ENCODE results near the gene VSIR.

Gene VSIR

GRCh38 chr10:71782221-71782916, 9.0 kb upstream of the VSIR start:
- no peak for DNase-seq

GRCh38 chr10:71780719-71781118, 7.4 kb upstream of the VSIR start:
- no peak for DNase-seq

- DNase-seq, result no peak
Observed at GRCh38 chr10:71780156-71780555, 6.8 kb upstream of the VSIR start.

DNA sequence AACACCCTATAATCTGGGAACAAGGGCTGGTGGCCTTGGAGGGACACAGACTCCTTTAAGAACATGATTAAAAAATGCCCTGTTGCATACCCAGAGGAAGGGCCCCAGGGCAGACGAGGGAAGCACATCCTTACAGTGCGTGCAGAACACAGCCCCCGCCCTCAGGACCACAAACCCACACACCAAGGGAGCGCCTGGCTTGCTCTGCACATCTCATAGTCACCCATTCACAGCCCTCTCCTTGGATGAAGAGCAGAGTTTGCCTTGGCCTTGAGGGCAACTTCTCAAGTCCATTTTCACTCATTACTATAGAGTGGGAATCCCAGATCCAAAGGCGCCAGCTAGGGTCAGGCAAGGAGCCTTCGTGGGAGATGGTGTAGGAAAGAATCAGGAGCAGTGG, 6.3 kb upstream of the VSIR start:
- no peak for DNase-seq

DNA sequence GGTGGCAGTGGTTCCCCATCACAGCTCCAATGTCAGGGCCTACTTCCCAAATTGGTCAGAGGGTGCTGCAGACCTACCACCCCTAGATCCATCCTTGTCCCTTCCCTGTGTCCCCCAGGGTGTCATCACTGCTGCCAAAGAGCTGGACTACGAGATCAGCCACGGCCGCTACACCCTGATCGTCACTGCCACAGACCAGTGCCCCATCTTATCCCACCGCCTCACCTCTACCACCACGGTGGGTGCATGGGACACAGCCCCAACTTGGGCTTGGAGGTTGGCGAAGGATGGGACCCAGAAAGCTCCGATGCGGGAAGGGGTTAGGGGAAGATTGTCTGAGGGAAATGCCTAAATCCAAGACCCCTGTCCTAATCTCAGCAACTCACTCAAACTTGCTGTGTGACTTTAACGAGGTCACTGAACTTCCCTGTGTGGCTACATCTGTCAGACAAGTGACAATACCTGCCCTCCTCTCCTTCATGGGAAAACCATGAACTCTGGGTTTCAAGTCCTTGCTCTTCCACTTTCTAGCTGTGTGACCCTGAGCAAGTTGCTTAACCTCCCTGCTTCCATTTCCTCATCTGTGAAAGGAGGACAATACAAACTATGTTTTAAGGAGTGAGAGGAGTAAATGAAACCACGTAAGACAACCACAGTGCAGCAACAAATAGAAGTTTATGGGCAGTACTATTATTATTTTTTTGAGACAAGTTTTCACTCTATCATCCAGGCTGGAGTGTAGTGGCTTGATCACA, 4.9 kb upstream of the VSIR start:
- no peak for DNase-seq

DNA sequence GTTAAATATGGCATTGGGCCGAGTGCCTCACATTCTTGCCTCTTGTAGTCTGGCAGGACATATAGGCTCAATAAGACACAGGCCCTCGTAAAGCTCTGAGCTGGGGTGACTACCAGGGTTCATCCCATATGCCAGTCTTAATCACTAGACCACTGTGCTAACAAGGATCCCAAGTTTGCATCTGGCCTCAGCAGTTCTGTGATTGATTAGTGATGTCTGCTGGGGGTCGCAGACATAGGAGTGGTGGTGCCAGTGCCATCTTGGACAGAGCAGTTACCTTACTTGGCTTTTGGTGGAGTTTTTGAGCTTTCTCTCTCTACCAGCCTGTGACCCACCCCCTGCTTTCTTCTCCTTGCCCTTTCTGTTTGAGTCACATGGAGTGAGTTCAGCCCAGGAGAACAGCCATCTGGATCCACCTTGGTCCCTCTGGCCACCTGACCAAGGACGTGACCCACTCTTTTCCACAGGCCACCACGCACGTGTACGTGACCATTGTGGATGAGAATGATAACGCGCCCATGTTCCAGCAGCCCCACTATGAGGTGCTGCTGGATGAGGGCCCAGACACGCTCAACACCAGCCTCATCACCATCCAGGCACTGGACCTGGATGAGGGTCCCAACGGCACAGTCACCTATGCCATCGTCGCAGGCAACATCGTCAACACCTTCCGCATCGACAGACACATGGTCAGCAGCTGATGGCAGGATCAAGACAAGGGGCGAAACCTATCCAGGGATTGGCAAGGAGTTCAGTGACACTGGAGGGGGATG, 4.1 kb upstream of the VSIR start:
- DNase-seq, result no peak

GRCh38 chr10:71776481-71776925, 3.2 kb upstream of the VSIR start:
- no peak for DNase-seq

DNA sequence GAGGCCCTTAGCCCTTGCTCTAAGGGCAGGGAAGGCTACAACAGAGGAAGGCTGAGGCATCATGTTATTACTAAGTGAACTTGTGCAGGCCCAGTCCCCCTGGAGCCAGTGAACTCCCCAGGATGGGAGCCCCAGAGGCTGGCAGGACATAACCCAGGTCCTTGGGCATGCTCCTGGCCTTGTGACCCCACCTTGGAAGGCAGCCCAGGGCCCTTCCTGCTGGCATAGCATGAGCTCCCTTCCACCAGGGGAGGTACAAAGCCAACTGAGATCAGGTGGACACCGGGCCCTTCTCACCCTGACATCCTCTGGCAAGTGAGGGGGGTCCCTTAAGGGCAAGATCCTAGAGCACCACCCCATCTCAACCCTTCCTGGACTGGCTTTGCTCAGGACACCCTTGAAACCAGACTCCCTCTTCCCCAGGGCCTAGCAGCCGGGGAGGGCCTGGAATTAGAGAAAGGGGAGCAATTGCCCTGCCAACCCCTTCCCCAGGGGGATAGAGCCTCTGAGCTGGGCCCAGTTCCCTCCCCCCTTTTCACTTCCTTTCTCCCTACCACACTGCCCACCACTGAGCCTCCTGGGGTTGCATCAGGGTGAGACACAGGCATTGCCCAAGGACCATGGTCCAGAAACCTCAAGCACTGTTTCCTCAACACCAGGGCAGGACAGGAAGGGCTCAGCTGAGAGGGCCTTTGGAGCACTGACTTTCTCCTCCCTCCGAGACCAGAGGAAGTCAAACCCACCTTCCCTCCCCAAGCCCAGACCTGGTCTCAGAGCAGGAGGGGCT, 1.8 kb upstream of the VSIR start:
- DNase-seq, result no peak

- no peak for DNase-seq
Observed at GRCh38 chr10:71772832-71773220, 494 bp downstream of the VSIR start.

DNA sequence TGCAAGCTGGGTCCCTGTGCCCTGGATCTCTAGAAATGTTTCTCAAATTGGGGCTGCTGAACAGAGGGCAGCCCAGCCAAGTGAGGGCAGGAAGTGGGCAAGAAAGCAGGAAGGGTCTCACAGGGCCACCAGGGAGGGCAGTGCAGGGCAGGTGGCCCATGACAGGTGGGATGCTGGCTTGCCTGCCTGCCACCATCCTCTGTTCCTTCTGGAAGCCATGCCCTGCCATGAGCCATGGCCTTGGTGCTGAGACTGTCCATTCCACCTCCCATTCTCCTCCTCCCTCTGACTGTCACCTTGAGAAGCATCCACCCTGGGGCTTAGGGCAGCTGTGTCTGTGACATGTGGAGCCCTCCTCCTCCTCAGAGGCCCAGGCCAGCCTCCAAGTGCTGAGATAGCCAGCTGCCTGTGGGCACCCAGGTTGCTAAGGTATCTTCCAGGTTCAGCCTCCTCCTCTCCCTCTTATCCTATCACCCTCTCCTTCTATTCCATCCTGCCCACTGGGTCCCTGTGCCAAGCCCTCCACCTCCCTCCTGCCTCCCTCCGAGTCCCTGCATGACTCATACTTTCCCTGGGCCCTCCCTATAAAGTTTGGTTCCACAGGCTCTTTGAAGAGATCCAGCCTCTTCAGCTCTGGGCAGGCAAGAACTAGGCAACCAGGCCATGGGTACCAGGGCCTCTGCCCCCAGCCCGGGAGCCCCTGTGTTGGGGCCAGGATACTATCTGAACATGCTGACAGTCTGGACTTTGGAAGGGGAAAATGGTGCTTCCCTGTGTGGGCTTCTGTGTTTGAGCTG, 1.3 kb downstream of the VSIR start:
- no peak for DNase-seq

DNA sequence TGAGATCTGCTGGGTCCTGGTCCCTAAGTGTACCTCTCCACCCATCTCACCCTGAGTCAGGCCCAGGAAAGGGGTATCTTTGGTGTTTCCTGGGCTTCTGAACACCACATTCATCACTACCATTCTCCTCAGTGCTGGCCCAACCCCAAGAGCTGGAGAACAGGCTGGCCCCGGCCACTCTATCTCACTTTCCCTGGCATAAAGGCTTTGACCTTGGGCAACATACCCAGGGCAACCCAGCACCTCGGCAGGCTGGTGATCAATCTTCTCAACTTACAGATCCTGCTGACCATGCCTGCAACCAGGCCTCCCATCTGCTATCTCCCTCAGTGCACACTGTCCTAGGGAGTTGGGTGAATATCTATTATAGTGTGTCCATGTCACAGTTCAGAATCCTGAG, 2.1 kb downstream of the VSIR start:
- no peak for DNase-seq

DNA sequence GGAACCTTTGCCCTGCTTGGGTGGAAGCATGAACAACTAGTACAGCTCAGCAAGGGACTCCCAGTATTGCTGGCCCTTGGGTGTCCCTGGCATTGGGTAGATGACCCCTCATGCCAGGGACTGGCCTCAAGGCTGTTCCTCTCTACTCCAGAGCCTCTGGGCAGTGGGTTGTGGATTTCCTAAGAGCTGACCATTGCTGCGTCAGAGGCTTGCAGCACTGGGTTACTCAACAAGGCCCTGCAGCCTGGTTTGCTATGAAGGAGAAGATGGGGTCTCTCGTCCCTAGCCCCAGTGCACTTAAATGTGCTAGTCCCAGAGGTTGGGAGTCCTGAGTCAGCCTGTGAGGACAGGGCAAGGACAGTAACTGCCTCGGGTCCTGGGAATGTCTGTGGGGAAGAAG, 2.5 kb downstream of the VSIR start:
- DNase-seq, result no peak

GRCh38 chr10:71770255-71770654, 3.1 kb downstream of the VSIR start:
- DNase-seq, result no peak

DNA sequence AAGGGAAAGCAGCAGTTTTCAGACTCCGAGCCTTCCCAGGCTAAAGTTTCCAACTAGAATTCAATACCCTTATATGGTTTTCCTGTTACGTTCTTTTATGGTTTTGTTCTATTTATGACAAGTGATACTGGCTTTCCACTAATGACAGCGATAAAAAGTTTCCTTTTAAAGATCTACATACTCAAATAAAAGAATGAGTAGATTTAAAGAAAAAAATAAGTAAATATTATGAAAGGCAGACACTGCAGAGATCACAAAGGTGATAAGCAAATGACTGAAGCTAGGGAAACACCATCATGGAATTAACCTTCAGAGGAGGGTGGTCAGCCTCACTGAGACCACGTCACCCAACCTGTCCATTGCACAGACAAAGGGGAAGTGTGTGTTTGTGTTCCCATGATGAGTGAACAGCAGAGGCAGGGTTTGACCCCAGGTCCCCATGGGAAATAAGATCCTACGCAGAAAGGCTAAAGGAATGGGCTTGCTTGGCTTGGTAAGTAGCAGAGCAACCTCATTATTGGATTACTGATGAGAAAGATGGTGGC, 4.0 kb downstream of the VSIR start:
- no peak for DNase-seq

DNA sequence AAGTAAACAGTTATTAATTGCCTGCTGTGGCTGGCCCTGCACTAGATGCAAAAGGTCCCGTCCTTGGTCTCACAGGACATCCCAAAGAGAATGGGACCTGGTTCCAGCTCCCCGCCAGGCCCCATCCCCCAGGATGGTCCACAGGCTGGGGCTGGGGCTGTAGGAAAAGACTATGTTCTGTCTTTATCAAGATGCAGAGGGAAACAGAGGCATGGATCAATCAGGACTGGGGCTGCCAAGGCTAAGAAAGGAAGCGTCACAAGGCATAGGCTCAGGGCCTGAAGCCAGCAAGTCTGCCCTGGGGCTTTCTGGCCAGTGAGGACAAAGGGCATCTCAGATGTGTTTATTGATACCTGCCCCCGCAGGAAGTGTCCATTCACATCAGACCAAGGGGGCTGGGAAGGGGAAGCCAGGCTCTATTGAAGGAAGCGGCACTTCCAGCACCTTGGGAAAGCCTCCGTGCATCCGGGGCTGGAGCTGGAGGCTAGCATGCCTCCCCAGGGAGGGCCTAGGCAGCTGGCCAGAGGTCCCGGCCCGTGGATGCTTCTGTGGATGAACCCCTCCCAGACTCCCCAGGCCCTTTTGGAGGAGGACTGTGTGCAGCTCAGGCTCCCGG, 5.8 kb downstream of the VSIR start:
- DNase-seq, result no peak

DNA sequence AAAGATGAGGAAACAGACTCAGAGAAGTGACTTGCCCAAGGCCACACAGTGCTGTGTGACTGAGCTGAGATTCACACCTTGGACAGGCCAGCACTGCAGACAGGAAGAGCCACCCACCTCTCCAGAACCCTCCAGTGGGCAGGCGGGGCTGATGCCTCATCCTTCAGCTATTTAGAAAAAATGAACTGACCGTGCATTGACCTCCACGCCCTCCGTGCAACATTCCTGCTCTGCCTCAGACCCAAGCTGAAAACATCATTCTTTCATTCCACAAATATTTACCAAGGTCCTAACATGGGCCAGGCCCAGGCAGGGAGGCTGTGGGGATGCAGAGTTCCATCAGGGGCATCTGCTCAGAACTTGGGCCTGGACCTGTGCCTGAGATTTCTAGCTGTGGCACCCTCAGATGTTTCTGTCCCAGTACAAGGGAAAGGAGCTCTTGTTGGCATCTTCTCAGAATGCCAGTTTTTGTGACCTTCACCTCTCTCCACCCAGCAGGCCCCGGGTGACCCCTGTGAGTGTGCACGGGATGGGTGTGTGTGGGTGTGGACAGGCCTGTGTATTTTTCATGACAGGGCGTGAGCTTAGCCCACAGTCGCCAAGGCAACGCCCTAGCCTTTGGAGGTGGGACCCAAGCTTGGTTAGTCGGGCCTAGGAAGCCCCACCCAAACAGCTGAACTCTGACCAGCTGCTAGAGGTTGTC, 6.5 kb downstream of the VSIR start:
- no peak for DNase-seq

GRCh38 chr10:71765906-71766716, 7.2 kb downstream of the VSIR start:
- DNase-seq, result no peak

DNA sequence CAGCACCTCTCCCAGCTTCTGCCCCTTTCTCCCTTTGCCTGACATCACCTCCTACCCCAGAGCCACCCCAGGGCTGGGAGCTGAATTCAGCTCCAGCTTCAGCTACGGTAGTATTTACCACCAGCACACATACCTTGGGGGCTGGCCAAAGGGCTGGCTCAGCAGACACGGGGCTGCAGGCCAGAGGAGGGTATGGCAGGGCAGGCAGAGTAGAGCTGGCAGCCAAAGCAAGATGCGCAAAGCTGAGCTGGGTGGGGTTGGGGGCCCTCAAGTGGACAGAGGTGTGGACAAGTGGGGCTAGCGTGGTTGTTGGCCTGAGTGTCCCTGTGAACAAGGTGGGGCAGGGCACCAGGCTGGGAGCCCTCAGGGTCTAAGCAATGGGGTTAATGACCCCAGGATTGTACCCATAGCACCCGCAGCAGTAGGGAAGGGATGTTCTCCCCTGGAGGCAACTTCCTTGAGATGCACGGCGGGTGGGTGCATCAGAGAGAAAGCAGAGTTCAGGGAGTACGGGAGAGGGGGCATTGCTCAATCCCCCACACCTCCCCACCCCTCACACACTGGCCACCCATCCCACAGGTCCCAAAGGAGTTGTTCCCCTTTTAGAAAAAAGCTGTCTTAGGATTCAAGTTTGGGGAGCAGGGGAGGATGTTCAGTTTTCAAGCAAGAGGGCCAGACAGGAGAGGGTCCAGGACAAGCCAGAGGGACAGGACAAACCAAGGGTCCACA, 8.0 kb downstream of the VSIR start:
- no peak for DNase-seq
